ENCODE results near the gene EDA. TPM values are rescaled to one million over a fixed set of nuclear protein-coding genes. Genes with fewer than 3 reads are reported as not detected.

The EDA gene
- polyA plus RNA-seq, 3 donors from 2014 or later = not detected

- Mint-ChIP-seq H3K4me3 (no peak overlapping the region), H3K9me3 (no peaks in the 10 kb centered on the region), H3K27me3 (ENCODE audit: low read depth in 3 of 3) (peaks cover 0 to 13% (median 10%) of the 10 kb centered on the region in 3 donors), H3K36me3 (no peaks in the 10 kb centered on the region), H3K27ac (no peak overlapping the region), H3K4me1 (no peaks in the 10 kb centered on the region)
- no peak for DNase-seq
Measured at GRCh38 chrX:70049406-70049805, 433.5 kb downstream of the EDA start.

DNA sequence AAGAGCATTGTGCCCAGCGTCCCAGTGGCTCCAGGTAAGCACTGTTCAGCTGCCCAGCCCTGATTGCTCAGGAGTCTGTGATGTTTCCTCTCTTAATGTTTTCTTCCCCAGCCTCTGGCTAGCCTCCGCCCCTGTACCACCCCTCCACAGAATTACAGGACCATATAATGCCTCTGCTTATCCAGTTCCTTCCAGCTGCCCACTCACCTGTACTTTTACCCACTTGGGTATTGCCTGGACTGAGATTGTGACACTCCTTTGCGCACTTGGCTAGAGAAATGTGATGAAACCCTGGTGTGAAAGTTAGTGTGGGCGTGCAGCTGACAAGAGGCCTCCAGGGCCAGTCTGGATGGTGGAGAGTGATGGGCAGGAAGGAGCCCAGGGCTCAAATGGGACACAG is 434.0 kb downstream of the EDA start, which contains the start of gene AWAT2:
TSS of gene AWAT2 (minus strand) at position 14 of the 400 bp plus-strand sequence. CDS start at position 8, 6 bp downstream.
- no peak within 1 kb of the TSS for H3K4me3 Mint-ChIP-seq
- no peaks in the 10 kb centered on the region for H3K36me3 Mint-ChIP-seq
- H3K9me3 Mint-ChIP-seq = no peaks in the 10 kb centered on the region
- no peaks in the 10 kb centered on the region for H3K4me1 Mint-ChIP-seq
- H3K27ac Mint-ChIP-seq = no peak within 1 kb of the TSS
- no peak for DNase-seq
- H3K27me3 Mint-ChIP-seq (ENCODE audit: low read depth in 3 of 3) = peaks cover 0 to 13% (median 10%) of the 10 kb centered on the region in 3 donors

DNA sequence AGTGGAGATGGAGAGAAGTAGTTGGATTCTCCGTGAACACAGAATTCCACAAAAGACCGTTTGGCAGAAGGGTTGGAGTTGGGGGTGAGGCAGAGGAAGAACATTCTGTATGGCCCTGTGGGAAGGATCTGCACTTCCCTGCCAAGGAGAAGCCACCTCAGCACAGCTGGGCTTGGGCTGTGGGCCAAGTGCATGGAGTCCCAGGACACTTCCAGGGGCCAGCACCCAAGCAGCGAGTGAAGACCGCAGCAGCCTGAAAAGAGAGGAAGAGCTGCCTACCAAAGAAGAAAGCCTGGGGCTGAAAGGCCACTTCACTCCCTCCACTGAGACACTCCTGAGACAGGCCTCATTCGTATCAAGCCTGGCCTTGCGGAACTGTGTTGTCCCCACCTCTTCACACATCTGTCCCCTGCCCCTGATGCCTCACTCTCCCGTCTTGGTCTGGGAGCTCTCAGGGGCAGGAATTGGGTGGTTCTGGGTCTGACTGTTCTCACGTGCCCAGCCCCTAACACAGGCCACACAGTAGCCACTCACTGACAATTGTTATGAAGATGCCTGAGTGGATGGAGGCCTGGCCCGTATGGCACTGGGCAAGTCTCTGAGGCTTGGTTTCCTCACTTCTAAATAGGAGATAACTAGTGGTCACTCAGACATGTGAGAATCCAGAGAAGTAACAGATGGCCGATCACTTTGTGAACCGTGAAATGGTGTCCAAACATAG is 437.1 kb downstream of the EDA start:
- H3K4me3 Mint-ChIP-seq = no peak overlapping the region
- H3K36me3 Mint-ChIP-seq = no peaks in the 10 kb centered on the region
- no peaks in the 10 kb centered on the region for H3K4me1 Mint-ChIP-seq
- no peak for DNase-seq
- H3K27ac Mint-ChIP-seq = no peak overlapping the region
- H3K27me3 Mint-ChIP-seq (ENCODE audit: low read depth in 3 of 3) = peaks cover 1 to 11% (median 7%) of the 10 kb centered on the region in 3 donors
- H3K9me3 Mint-ChIP-seq = no peaks in the 10 kb centered on the region

DNA sequence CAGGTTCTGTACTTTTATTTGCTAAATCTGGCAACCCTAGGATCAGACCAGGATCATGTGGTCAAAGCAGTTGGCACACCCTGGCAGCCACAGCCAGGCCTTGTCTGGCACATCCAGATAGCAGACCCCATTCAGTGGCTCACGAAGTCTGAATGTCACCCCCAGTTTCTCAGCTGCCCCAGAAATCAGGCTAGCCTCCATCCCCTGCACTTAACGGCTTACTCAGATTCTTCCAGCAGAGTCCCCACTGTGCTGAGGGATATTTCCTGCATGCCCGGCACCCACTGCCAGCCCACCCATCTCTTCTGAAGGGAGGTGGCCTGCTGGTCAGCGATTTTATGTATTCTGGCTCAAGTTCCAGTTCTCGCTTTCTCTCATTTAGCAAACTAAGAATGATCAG is 438.5 kb downstream of the EDA start:
- H3K27ac Mint-ChIP-seq = no peak overlapping the region
- H3K9me3 Mint-ChIP-seq = no peaks in the 10 kb centered on the region
- no peaks in the 10 kb centered on the region for H3K4me1 Mint-ChIP-seq
- no peak overlapping the region for H3K4me3 Mint-ChIP-seq
- no peaks in the 10 kb centered on the region for H3K36me3 Mint-ChIP-seq
- H3K27me3 Mint-ChIP-seq (ENCODE audit: low read depth in 3 of 3) = peaks cover 1 to 11% (median 7%) of the 10 kb centered on the region in 3 donors
- DNase-seq = no peak

GRCh38 chrX:70062076-70062475 is 446.2 kb downstream of the EDA start, which contains the start of gene OTUD6A:
OTUD6A (plus strand) TSS chrX:70062457; CDS start chrX:70062525, 68 bp downstream.
- no peak within 1 kb of the TSS for H3K27ac Mint-ChIP-seq
- no peaks in the 10 kb centered on the region for H3K9me3 Mint-ChIP-seq
- H3K4me1 Mint-ChIP-seq = no peaks in the 10 kb centered on the region
- no peak within 1 kb of the TSS for H3K4me3 Mint-ChIP-seq
- H3K27me3 Mint-ChIP-seq (ENCODE audit: low read depth in 3 of 3) = peaks cover 1 to 3% (median 2%) of the 10 kb centered on the region in 3 donors
- DNase-seq = no peak
- H3K36me3 Mint-ChIP-seq = no peaks in the 10 kb centered on the region

GRCh38 chrX:70062961-70063550 is 447.1 kb downstream of the EDA start:
- no peak for DNase-seq
- no peak overlapping the region for H3K4me3 Mint-ChIP-seq
- no peaks in the 10 kb centered on the region for H3K9me3 Mint-ChIP-seq
- peaks cover under 1 to 10% (median 3%) of the 10 kb centered on the region in 3 donors for H3K27me3 Mint-ChIP-seq (ENCODE audit: low read depth in 3 of 3)
- no peaks in the 10 kb centered on the region for H3K36me3 Mint-ChIP-seq
- H3K27ac Mint-ChIP-seq = no peak overlapping the region
- H3K4me1 Mint-ChIP-seq = no peaks in the 10 kb centered on the region

DNA sequence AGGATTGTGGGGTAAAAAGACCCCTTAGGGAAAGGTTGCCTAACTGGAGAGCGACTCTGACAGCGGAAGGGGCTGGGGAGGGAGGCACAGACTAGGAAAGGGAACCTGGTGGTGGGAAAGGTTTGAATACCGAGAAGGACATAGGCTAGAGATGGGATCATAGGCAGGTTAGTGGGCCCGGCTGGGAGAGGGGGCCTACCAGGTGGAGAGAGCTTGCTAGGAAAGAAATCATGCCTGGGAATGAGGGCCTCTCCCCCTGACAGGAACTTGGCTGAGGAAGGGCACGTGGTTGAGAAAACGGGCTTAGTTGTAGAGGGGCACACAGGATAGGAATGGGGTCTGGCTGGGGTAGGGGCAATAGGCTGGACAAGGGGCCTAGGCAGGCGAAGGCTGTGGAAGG is 450.7 kb downstream of the EDA start:
- no peak overlapping the region for H3K4me3 Mint-ChIP-seq
- H3K9me3 Mint-ChIP-seq = no peaks in the 10 kb centered on the region
- H3K4me1 Mint-ChIP-seq = no peaks in the 10 kb centered on the region
- H3K27ac Mint-ChIP-seq = no peak overlapping the region
- no peak for DNase-seq
- no peaks in the 10 kb centered on the region for H3K36me3 Mint-ChIP-seq
- H3K27me3 Mint-ChIP-seq (ENCODE audit: low read depth in 3 of 3) = peaks cover 2 to 14% (median 7%) of the 10 kb centered on the region in 3 donors

DNA sequence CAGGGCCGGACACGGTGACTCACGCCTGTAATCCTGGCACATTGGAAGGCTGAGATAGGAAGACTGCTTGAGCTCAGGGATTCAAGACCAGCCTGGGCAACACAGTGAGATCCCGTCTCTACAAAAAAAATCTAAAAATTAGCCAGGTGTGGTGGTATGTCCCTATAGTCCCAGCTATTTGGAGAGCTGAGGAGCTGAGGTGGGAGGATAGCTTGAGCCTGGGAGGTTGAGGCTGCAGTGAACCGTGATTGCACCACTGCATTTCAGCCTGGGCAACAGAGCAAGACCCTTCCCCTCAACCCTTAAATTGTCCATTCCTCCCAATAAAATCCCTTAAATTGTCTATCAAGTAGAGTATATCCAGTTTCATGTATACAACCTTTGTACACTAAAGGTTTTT is 463.4 kb downstream of the EDA start:
- H3K27me3 Mint-ChIP-seq (ENCODE audit: low read depth in 3 of 3) = peaks cover 0 to 6% (median 2%) of the 10 kb centered on the region in 3 donors
- no peak overlapping the region for H3K27ac Mint-ChIP-seq

GRCh38 chrX:70079870-70080269 is 464.0 kb downstream of the EDA start:
- Mint-ChIP-seq H3K4me3 (no peak overlapping the region), H3K36me3 (no peaks in the 10 kb centered on the region), H3K27me3 (ENCODE audit: low read depth in 3 of 3) (peaks cover 0 to 6% (median 2%) of the 10 kb centered on the region in 3 donors), H3K9me3 (no peaks in the 10 kb centered on the region), H3K27ac (no peak overlapping the region), H3K4me1 (no peaks in the 10 kb centered on the region)
- DNase-seq = no peak

More for the DNA sequence above, 463.4 kb downstream of the EDA start:
- Mint-ChIP-seq H3K9me3 (no peaks in the 10 kb centered on the region), H3K4me1 (no peaks in the 10 kb centered on the region), H3K36me3 (no peaks in the 10 kb centered on the region), H3K4me3 (no peak overlapping the region)
- no peak for DNase-seq

DNA sequence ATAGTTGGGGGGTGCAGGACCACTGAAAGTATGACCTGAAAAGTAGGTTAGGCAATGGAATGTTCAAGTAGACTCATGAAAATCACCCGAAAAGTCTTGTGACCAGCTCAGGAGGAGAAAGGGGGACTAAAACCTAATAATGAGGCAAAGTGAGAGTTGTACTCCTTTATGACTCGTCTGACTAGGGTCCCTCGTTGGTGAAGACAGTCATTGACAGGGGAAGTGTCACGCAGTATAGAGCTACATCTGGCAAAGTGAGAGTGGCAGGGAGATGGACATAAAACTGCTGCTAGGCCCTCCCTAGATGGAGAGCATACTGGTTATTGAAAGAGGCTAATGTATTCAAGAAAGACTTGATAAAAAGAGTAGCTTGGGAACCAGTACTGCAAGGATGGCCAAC is 466.8 kb downstream of the EDA start:
- H3K36me3 Mint-ChIP-seq = no peaks in the 10 kb centered on the region
- no peak overlapping the region for H3K27ac Mint-ChIP-seq

GRCh38 chrX:70084592-70085240 is 468.8 kb downstream of the EDA start:
- Mint-ChIP-seq H3K4me1 (no peaks in the 10 kb centered on the region), H3K4me3 (no peak overlapping the region), H3K27me3 (ENCODE audit: low read depth in 3 of 3) (peaks cover 0 to 5% (median 3%) of the 10 kb centered on the region in 3 donors), H3K27ac (no peak overlapping the region), H3K36me3 (no peaks in the 10 kb centered on the region), H3K9me3 (no peaks in the 10 kb centered on the region)
- no peak for DNase-seq

More for the DNA sequence above, 466.8 kb downstream of the EDA start:
- DNase-seq = no peak
- no peak overlapping the region for H3K4me3 Mint-ChIP-seq
- H3K9me3 Mint-ChIP-seq = no peaks in the 10 kb centered on the region
- no peaks in the 10 kb centered on the region for H3K4me1 Mint-ChIP-seq
- peaks cover 0 to 8% (median 1%) of the 10 kb centered on the region in 3 donors for H3K27me3 Mint-ChIP-seq (ENCODE audit: low read depth in 3 of 3)

- no peak for DNase-seq
- Mint-ChIP-seq H3K9me3 (no peaks in the 10 kb centered on the region), H3K36me3 (no peaks in the 10 kb centered on the region), H3K4me1 (no peaks in the 10 kb centered on the region), H3K27ac (no peak overlapping the region), H3K4me3 (no peak overlapping the region), H3K27me3 (ENCODE audit: low read depth in 3 of 3) (peaks cover 0 to 5% (median 3%) of the 10 kb centered on the region in 3 donors)
Measured at GRCh38 chrX:70087857-70088630, 472.1 kb downstream of the EDA start.

DNA sequence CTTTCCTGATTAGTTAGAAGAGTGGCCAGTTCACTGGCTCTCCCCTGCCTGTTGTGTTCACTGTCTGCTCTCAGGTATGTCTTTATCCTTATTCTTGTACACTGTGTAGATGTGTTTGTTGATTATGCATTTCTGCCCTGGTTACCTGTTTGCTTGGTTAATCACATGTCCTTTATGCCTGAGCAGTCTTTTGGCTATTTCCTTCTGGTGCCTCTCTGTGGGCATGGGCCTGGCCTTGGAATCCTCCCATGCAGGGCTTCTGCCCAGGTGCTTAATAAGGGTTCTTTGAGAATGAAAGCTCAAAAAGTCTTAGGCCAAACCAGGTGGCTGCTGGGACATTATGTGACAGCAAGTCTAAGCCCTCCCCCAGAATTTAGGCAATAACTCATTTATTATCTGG is 472.8 kb downstream of the EDA start:
- DNase-seq = no peak
- H3K9me3 Mint-ChIP-seq = no peaks in the 10 kb centered on the region
- H3K4me1 Mint-ChIP-seq = no peaks in the 10 kb centered on the region
- H3K27me3 Mint-ChIP-seq (ENCODE audit: low read depth in 3 of 3) = peaks cover 0 to 7% (median 5%) of the 10 kb centered on the region in 3 donors
- no peaks in the 10 kb centered on the region for H3K36me3 Mint-ChIP-seq
- no peak overlapping the region for H3K4me3 Mint-ChIP-seq
- no peak overlapping the region for H3K27ac Mint-ChIP-seq
